Measurements from ENCODE around the gene C10orf90.

DNA sequence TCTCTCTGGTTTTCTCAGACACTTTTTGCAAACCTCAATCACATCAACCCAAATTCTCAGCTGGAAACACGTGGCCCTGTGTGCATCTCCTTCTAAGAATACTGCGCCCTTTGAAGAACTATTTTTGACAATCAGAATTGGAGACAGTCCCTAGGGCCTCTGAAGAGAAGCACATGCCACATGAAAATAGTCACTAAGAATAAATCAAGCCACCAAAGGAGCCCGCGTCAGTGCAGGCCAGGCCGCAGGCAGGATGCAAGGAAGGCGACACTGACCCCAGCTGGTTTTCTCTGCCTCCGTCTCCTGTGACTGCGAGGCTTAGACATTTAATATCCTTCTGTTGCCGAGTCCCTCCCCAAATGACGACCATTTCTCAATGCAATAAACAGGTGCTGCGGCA lies 194.2 kb downstream of the C10orf90 start:
- TF ChIP-seq EZH2 (IDR thresholded peaks at IDR 0.05; ENCODE audit: borderline replicate concordance, low read depth, low read length, severe bottlenecking) = no peak
- TF ChIP-seq, protein P1, sequence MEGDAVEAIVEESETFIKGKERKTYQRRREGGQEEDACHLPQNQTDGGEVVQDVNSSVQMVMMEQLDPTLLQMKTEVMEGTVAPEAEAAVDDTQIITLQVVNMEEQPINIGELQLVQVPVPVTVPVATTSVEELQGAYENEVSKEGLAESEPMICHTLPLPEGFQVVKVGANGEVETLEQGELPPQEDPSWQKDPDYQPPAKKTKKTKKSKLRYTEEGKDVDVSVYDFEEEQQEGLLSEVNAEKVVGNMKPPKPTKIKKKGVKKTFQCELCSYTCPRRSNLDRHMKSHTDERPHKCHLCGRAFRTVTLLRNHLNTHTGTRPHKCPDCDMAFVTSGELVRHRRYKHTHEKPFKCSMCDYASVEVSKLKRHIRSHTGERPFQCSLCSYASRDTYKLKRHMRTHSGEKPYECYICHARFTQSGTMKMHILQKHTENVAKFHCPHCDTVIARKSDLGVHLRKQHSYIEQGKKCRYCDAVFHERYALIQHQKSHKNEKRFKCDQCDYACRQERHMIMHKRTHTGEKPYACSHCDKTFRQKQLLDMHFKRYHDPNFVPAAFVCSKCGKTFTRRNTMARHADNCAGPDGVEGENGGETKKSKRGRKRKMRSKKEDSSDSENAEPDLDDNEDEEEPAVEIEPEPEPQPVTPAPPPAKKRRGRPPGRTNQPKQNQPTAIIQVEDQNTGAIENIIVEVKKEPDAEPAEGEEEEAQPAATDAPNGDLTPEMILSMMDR (IDR thresholded peaks at IDR 0.05; ENCODE audit: extremely low read depth in 1 of 2, insufficient read depth in 1 of 2, low read depth in 1 of 2, low read length in 2 of 2) = no peak
- TF ChIP-seq POLR2AphosphoS5 (IDR thresholded peaks at IDR 0.05; ENCODE audit: insufficient read depth, low read depth, low read length) = no peak
- no peak for TF ChIP-seq POLR2A (IDR thresholded peaks at IDR 0.05; ENCODE audit: low read depth, low read length)
- TF ChIP-seq FOS (IDR thresholded peaks at IDR 0.05; ENCODE audit: borderline replicate concordance, insufficient read depth, low read length) = no peak
- TF ChIP-seq, protein P2, sequence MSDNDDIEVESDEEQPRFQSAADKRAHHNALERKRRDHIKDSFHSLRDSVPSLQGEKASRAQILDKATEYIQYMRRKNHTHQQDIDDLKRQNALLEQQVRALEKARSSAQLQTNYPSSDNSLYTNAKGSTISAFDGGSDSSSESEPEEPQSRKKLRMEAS (IDR thresholded peaks at IDR 0.05; ENCODE audit: insufficient read depth, insufficient read length) = no peak
- TF ChIP-seq JUN (IDR thresholded peaks at IDR 0.05; ENCODE audit: borderline replicate concordance, insufficient read depth, insufficient read length, low read depth) = no peak
